ENCODE measurements around the gene ELK3.

GRCh38 chr12:96215919-96216273, 21.7 kb downstream of the ELK3 start:
- TF ChIP-seq SMC3 (IDR thresholded peaks at IDR 0.05; ENCODE audit: low read depth, low read length) (no peak), TAF1 (IDR thresholded peaks at IDR 0.05; ENCODE audit: borderline replicate concordance, low read depth, low read length) (no peak), CHD2 (IDR thresholded peaks at IDR 0.05; ENCODE audit: low read length, partially characterized antibody) (no peak), RCOR1 (IDR thresholded peaks at IDR 0.05; ENCODE audit: low read length) (no peak), GABPA (IDR thresholded peaks at IDR 0.05; ENCODE audit: low read depth) (no peak), EP300 (IDR thresholded peaks at IDR 0.05; ENCODE audit: borderline replicate concordance in 1 of 2, low read depth in 1 of 2, low read length in 1 of 2) (no peak), RAD21 (IDR thresholded peaks at IDR 0.05; ENCODE audit: low read length) (no peak), JUND (IDR thresholded peaks at IDR 0.05) (no peak), POLR2AphosphoS5 (IDR thresholded peaks at IDR 0.05; ENCODE audit: low read depth, low read length) (no peak), NFIC (IDR thresholded peaks at IDR 0.05; ENCODE audit: borderline replicate concordance) (no peak), YY1 (IDR thresholded peaks at IDR 0.05; ENCODE audit: low read depth) (no peak)
- TF ChIP-seq, protein P1, sequence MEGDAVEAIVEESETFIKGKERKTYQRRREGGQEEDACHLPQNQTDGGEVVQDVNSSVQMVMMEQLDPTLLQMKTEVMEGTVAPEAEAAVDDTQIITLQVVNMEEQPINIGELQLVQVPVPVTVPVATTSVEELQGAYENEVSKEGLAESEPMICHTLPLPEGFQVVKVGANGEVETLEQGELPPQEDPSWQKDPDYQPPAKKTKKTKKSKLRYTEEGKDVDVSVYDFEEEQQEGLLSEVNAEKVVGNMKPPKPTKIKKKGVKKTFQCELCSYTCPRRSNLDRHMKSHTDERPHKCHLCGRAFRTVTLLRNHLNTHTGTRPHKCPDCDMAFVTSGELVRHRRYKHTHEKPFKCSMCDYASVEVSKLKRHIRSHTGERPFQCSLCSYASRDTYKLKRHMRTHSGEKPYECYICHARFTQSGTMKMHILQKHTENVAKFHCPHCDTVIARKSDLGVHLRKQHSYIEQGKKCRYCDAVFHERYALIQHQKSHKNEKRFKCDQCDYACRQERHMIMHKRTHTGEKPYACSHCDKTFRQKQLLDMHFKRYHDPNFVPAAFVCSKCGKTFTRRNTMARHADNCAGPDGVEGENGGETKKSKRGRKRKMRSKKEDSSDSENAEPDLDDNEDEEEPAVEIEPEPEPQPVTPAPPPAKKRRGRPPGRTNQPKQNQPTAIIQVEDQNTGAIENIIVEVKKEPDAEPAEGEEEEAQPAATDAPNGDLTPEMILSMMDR (IDR thresholded peaks at IDR 0.05) = no peak
- TF ChIP-seq, protein P2, sequence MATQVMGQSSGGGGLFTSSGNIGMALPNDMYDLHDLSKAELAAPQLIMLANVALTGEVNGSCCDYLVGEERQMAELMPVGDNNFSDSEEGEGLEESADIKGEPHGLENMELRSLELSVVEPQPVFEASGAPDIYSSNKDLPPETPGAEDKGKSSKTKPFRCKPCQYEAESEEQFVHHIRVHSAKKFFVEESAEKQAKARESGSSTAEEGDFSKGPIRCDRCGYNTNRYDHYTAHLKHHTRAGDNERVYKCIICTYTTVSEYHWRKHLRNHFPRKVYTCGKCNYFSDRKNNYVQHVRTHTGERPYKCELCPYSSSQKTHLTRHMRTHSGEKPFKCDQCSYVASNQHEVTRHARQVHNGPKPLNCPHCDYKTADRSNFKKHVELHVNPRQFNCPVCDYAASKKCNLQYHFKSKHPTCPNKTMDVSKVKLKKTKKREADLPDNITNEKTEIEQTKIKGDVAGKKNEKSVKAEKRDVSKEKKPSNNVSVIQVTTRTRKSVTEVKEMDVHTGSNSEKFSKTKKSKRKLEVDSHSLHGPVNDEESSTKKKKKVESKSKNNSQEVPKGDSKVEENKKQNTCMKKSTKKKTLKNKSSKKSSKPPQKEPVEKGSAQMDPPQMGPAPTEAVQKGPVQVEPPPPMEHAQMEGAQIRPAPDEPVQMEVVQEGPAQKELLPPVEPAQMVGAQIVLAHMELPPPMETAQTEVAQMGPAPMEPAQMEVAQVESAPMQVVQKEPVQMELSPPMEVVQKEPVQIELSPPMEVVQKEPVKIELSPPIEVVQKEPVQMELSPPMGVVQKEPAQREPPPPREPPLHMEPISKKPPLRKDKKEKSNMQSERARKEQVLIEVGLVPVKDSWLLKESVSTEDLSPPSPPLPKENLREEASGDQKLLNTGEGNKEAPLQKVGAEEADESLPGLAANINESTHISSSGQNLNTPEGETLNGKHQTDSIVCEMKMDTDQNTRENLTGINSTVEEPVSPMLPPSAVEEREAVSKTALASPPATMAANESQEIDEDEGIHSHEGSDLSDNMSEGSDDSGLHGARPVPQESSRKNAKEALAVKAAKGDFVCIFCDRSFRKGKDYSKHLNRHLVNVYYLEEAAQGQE (IDR thresholded peaks at IDR 0.05; ENCODE audit: low read depth, low read length) = no peak
- TF ChIP-seq, protein P3, sequence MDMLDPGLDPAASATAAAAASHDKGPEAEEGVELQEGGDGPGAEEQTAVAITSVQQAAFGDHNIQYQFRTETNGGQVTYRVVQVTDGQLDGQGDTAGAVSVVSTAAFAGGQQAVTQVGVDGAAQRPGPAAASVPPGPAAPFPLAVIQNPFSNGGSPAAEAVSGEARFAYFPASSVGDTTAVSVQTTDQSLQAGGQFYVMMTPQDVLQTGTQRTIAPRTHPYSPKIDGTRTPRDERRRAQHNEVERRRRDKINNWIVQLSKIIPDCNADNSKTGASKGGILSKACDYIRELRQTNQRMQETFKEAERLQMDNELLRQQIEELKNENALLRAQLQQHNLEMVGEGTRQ (IDR thresholded peaks at IDR 0.05; ENCODE audit: borderline replicate concordance, low read depth, low read length) = no peak

Measured in SK-N-SH (cell line).